Glomerular visceral epithelial cell (primary cell): ENCODE results near the gene IRF2BP1.
"Not testable (repeated sequence)": the region's sequence is repeated elsewhere in the genome, so short reads cannot be mapped to it uniquely, and the experiment has no call there.

Source experiments
- DNase-seq: peaks from one replicate; pipeline ENCODE4 v3.0.0-alpha.2; 2016; ENCODE audit errors: extremely low spot score

The IRF2BP1 gene

GRCh38 chr19:45882652-45883585, 3.0 kb downstream of the IRF2BP1 start:
- DNase-seq, result peak; percentile 90

- peak; percentile 37 for DNase-seq
These were observed 3.9 kb downstream of the IRF2BP1 start for GRCh38 chr19:45881909-45882528.

GRCh38 chr19:45881082-45881908, 4.6 kb downstream of the IRF2BP1 start:
- no peak for DNase-seq

GRCh38 chr19:45879971-45880370, 6.0 kb downstream of the IRF2BP1 start:
- DNase-seq, result no peak

GRCh38 chr19:45879055-45879454, 6.9 kb downstream of the IRF2BP1 start:
- DNase-seq, result no peak

- no peak for DNase-seq
These were observed 7.7 kb downstream of the IRF2BP1 start for GRCh38 chr19:45878043-45878794.

GRCh38 chr19:45876411-45877197, 9.3 kb downstream of the IRF2BP1 start:
- peak; percentile 75 for DNase-seq

GRCh38 chr19:45876161-45876410, 9.9 kb downstream of the IRF2BP1 start:
- DNase-seq, result no peak

GRCh38 chr19:45874620-45874966, 11.3 kb downstream of the IRF2BP1 start:
- DNase-seq, result no peak

GRCh38 chr19:45873219-45873772, 12.6 kb downstream of the IRF2BP1 start:
- no peak for DNase-seq

- no peak for DNase-seq
These were observed 13.6 kb downstream of the IRF2BP1 start for GRCh38 chr19:45872095-45872919.

GRCh38 chr19:45870798-45871197, 15.1 kb downstream of the IRF2BP1 start:
- DNase-seq, result no peak

- DNase-seq, result not testable (repeated sequence)
These were observed 18.7 kb downstream of the IRF2BP1 start for GRCh38 chr19:45867241-45867640.

- no peak for DNase-seq
These were observed 19.4 kb downstream of the IRF2BP1 start for GRCh38 chr19:45866400-45867176.

GRCh38 chr19:45865269-45865948, 20.5 kb downstream of the IRF2BP1 start:
- no peak for DNase-seq

GRCh38 chr19:45864629-45865082, 21.3 kb downstream of the IRF2BP1 start:
- no peak for DNase-seq

- DNase-seq, result peak; percentile 69
These were observed 21.9 kb downstream of the IRF2BP1 start, which contains the start of gene FOXA3 for GRCh38 chr19:45863840-45864628. Gene FOXA3, plus strand, starts transcription at chr19:45864326. Its CDS starts 131 bp downstream, at chr19:45864457.
